Osteoblast (primary cell): ENCODE measurements around the gene WFIKKN1. TPM values are rescaled to one million over a fixed set of nuclear protein-coding genes. Genes with fewer than 3 reads are reported as not detected.
"Not testable (repeated sequence)": the region's sequence is repeated elsewhere in the genome, so short reads cannot be mapped to it uniquely, and the experiment has no call there.

Experiments
- DNase-seq: peaks from one replicate; pipeline ENCODE4 v3.0.0; 2011; ENCODE audit warnings: low spot score, mixed read lengths; ENCODE audit not compliant: insufficient read length; ENCODE audit errors: missing footprints
- H2AFZ ChIP-seq: 2 replicates; pipeline ENCODE4 v1.6.0; 2011; ENCODE audit warnings: mild to moderate bottlenecking, low read length
- H3K27ac ChIP-seq: 2 replicates; pipeline ENCODE4 v1.5.1; 2011; ENCODE audit warnings: mild to moderate bottlenecking, low read depth, low read length, moderate library complexity
- H3K27me3 ChIP-seq: 2 replicates; pipeline ENCODE4 v1.6.0; 2012; ENCODE audit warnings: mild to moderate bottlenecking, control low read depth, inconsistent platforms, low read length, moderate library complexity; ENCODE audit not compliant: insufficient read depth
- H3K36me3 ChIP-seq: 2 replicates; pipeline ENCODE4 v1.5.1; 2011; ENCODE audit warnings: mild to moderate bottlenecking, low read length, control low read depth, moderate library complexity; ENCODE audit not compliant: insufficient read depth
- H3K4me1 ChIP-seq: 2 replicates; pipeline ENCODE4 v1.5.1; 2011; ENCODE audit warnings: mild to moderate bottlenecking, low read length, control low read depth, moderate library complexity; ENCODE audit not compliant: insufficient read depth
- H3K4me2 ChIP-seq: 2 replicates; pipeline ENCODE4 v1.6.0; 2011; ENCODE audit warnings: mild to moderate bottlenecking, low read length; ENCODE audit not compliant: insufficient read depth
- H3K4me3 ChIP-seq: fragments of 200-600 bp; sonication (generic); 3 replicates; pipeline ENCODE4 v1.5.1; 2012; ENCODE audit warnings: mild to moderate bottlenecking, low read length, inconsistent platforms; ENCODE audit not compliant: insufficient read depth
- H3K79me2 ChIP-seq: 2 replicates; pipeline ENCODE4 v1.6.0; 2012; ENCODE audit warnings: mild to moderate bottlenecking, low read length, control low read depth, inconsistent platforms; ENCODE audit not compliant: insufficient read depth
- H3K9me3 ChIP-seq: 2 replicates; pipeline ENCODE4 v1.5.1; 2011; ENCODE audit warnings: low read depth, low read length, control low read depth
- H4K20me1 ChIP-seq: 2 replicates; pipeline ENCODE4 v1.6.0; 2012; ENCODE audit warnings: mild to moderate bottlenecking, low read length, control low read depth; ENCODE audit not compliant: insufficient read depth
- CTCF ChIP-seq: IDR thresholded peaks from 2 replicates; pipeline ENCODE4 v1.5.1; 2011; ENCODE audit warnings: mild to moderate bottlenecking, low read depth, low read length, moderate library complexity; ENCODE audit errors: extremely low read depth
- total RNA-seq: library from RNA; depleted of rRNA; stranded (reverse); fragments of >200 nt; gene quantifications from 2 replicates; pipeline ENCODE4 v1.2.3, GENCODE V29; 2012

Gene WFIKKN1
- total RNA-seq, 1 donor = 0.36 TPM

GRCh38 chr16:595942-596735 lies 34.6 kb upstream of the WFIKKN1 start:
- DNase-seq = peak; percentile 80
- Histone ChIP-seq H3K9me3 (no peaks in the 10 kb centered on the region), H3K27me3 (no peaks in the 10 kb centered on the region), H3K4me1 (peaks cover 2% of the 10 kb centered on the region), H3K4me2 (no peak overlapping the region), H3K27ac (no peak overlapping the region), H3K79me2 (peaks cover 69% of the 10 kb centered on the region), H3K36me3 (peaks cover 4% of the 10 kb centered on the region), H3K4me3 (no peak overlapping the region), H2AFZ (no peak overlapping the region), H4K20me1 (peaks cover 50% of the 10 kb centered on the region)
- TF ChIP-seq CTCF = no peak

DNA sequence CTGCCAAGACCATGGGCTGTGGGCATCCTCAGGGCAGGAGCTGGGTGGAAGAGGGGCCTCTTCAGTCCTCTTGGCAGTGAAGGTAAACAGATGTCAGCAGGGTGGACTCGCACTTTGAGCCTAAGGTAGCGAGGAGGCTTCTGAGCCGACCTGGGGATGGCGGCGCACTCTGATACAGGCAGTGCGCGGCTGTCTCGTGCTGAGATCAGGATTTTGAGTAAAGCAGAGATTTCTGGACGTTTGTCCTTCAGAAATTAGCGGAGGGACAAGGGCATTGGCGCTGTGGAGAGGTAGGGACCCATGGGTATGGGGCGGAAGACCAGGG lies 34.1 kb upstream of the WFIKKN1 start:
- H2AFZ ChIP-seq = no peak overlapping the region
- peaks cover 68% of the 10 kb centered on the region for H3K79me2 ChIP-seq
- H3K27me3 ChIP-seq = no peaks in the 10 kb centered on the region
- H4K20me1 ChIP-seq = peaks cover 48% of the 10 kb centered on the region
- H3K27ac ChIP-seq = no peak overlapping the region
- H3K4me3 ChIP-seq = no peak overlapping the region
- no peak overlapping the region for H3K4me2 ChIP-seq
- no peaks in the 10 kb centered on the region for H3K9me3 ChIP-seq
- H3K4me1 ChIP-seq = no peaks in the 10 kb centered on the region
- no peak for TF ChIP-seq CTCF
- peak; percentile 23 for DNase-seq
- H3K36me3 ChIP-seq = peaks cover 4% of the 10 kb centered on the region

DNA sequence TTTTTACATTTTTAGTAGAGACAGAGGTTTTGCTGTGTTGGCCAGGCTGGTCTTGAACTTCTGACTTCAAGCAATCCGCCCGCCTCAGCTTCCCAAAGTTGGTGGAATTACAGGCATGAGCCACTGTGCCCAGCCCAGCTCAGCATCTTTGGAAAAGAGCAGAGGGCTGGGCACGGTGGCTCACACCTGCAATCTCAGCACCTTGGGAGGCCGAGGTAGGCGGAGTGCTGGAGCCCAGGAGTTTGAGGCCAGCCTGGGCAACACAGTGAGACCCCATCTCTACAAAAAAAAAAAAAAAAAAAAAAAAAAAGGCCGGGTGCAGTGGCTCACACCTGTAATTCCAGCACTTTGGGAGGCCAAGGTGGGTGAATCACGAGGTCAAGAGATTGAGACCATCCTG lies 33.1 kb upstream of the WFIKKN1 start:
- not testable (repeated sequence) for H3K4me3 ChIP-seq, DNase-seq, H3K9me3 ChIP-seq, H3K27me3 ChIP-seq, H3K4me2 ChIP-seq, H3K4me1 ChIP-seq, H3K36me3 ChIP-seq, H2AFZ ChIP-seq, H3K27ac ChIP-seq
- Histone ChIP-seq H3K79me2 (peaks cover 60% of the 10 kb centered on the region), H4K20me1 (peaks cover 40% of the 10 kb centered on the region)

DNA sequence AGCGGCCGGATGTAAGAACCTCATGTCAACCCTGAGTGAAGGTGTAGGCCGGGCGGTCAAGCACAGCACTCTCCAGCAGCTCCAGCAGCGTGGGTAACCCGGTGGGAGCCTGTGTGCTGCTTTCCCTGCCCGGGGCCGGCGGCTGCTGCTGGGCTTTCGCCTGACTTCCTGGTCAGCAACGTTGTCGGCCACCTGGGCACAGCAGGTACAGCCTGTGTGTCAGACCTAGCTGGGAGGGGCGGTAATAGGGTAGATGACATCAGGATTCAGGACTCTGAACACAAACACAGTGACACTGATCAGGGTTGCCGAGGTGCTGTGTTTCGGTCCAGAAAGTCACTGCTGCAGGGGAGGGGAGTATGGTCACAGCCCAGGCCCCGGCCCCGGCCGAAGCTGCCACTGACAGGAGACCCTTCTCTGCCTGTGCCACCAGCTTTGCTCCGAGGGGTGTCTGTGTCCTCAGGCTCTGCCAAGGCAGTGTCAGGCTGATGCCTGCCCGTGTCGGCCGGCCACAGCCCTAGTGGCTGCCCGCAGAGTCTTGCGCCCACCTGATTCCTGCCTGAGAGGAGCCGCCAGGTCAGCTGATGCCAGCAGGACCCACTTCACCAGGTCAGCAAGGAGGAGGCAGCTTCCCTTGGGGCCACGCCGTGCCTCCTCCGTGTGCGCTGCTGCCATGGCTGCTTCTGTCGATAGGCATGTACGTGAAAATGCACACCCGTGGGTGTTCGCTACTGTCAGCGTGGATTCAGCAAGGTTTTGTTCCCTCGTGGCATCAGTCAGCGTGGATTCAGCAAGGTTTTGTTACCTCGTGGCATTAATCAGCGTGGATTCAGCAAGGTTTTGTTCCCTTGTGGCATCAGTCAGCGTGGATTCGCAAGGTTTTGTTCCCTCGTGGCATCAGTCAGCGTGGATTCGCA lies 31.7 kb upstream of the WFIKKN1 start:
- no peak overlapping the region for H2AFZ ChIP-seq
- no peaks in the 10 kb centered on the region for H3K9me3 ChIP-seq
- no peak for TF ChIP-seq CTCF
- H3K4me3 ChIP-seq = no peak overlapping the region
- no peaks in the 10 kb centered on the region for H3K4me1 ChIP-seq
- peaks cover 53% of the 10 kb centered on the region for H3K79me2 ChIP-seq
- H3K27me3 ChIP-seq = no peaks in the 10 kb centered on the region
- peaks cover 37% of the 10 kb centered on the region for H4K20me1 ChIP-seq
- peaks cover 4% of the 10 kb centered on the region for H3K36me3 ChIP-seq
- H3K27ac ChIP-seq = no peak overlapping the region
- peak; percentile 50 for DNase-seq
- H3K4me2 ChIP-seq = no peak overlapping the region
